ENCODE data around the gene MCCC1. TPM values are rescaled to one million over a fixed set of nuclear protein-coding genes. Genes with fewer than 3 reads are reported as not detected.

MCCC1 gene
- 23.5 and 29.4 TPM in 2 replicates for total RNA-seq

GRCh38 chr3:183099026-183099837, at the start of gene MCCC1:
TSS of gene MCCC1 (minus strand) at chr3:183099496. CDS start at chr3:183099440, 56 bp downstream.

DNA sequence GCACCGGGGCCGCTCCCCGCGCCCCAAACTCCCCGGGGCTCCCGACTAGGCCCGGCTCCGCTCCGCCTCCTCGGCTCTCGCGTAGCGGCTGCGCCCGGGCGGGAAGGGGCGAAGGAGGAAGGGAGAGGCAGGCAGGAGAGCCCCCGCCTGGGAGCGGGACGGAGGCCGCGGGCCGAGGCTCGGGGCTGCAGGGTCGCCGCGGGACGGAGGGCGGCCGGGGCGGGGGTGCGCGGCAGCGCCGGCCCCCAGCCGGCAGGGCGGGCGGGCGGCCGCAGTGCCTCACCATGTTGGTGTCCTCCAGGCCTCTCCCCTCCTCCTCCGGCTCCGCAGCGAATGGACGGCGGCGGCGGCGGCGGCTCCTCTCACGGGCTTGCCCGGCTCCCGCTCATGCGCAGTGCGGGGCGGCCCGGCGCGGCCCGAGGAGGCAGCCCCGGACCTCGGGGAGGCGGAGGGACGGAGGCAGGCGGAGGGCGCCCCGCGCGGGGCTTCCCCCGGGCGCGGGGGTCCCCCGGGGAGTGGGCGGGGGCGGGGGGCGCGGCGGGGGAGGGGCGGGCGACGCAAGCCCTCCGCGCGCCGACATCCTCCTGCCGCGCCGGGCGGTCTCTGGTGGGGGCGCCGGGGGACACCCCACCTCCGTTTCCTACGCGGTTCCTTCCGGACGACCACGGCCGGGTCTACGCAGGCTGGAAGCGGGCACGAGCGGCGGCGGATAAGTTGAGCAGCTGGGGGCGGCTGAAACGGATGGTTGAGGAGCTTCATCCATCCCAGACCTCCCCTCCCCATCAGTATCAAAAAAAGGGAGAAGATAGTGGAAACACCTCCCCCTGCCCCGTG, 118.9 kb downstream of the MCCC1 start, which contains the start of gene DCUN1D1:
Gene DCUN1D1, minus strand, starts transcription at position 335 of the 834 bp plus-strand sequence. Its CDS starts 49 bp downstream, at position 286.

Other genes with a start within 250 kb of the MCCC1 start
- gene DCUN1D1, start 119.0 kb downstream of the MCCC1 start, total RNA-seq: 44.5 and 46.8 TPM in 2 replicates
- gene LAMP3, start 63.2 kb upstream of the MCCC1 start, total RNA-seq: 0.11 and 0.75 TPM in 2 replicates
- gene B3GNT5, start 153.8 kb upstream of the MCCC1 start, total RNA-seq: 9.8 and 10.0 TPM in 2 replicates

All from uterine smooth muscle cell (primary cell).